DMS 273 treated with DMSO at 0.1 percent for 48 hours (cell line): ENCODE measurements around the gene NRCAM.
"Not testable (repeated sequence)": the region's sequence is repeated elsewhere in the genome, so short reads cannot be mapped to it uniquely, and the experiment has no call there.

Experiments used
- DNase-seq: peaks from one replicate; lab custom pipeline; 2025; lab: John Stamatoyannopoulos, UW

Gene NRCAM

DNA sequence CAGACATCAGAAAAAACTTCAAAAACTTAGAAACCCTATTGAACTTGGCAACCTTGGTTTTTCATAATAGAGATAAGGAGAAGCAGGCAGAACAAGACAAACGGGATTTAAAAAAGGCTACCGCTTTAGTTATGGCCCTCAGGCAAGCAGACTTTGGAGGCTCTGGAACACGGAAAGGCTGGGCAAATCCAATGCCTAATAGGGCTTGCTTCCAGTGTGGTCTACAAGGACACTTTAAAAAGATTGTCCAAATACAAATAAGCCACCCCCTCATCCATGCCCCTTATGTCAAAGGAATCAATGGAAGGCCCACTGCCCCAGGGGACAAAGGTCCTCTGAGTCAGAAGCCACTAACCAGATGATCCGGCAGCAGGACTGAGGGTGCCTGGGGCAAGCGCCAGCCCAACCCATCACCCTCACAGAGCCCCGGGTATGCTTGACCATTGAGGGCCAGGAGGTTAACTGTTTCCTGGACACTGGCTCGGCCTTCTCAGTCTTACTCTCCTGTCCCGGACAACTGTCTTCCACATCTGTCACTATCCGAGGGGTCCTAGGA lies 115.3 kb downstream of the NRCAM start:
- no peak for DNase-seq

DNA sequence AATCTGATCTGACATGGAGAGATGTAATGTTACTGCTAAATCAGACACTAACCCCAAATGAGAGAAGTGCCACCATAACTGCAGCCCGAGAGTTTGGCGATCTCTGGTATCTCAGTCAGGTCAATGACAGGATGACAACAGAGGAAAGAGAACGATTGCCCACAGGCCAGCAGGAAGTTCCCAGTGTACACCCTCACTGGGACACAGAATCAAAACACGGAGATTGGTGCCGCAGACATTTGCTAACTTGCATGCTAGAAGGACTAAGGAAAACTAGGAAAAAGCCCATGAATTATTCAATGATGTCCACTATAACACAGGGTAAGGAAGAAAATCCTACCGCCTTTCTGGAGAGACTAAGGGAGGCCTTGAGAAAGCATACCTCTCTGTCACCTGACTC lies 115.8 kb downstream of the NRCAM start:
- DNase-seq, result not testable (repeated sequence)

DNA sequence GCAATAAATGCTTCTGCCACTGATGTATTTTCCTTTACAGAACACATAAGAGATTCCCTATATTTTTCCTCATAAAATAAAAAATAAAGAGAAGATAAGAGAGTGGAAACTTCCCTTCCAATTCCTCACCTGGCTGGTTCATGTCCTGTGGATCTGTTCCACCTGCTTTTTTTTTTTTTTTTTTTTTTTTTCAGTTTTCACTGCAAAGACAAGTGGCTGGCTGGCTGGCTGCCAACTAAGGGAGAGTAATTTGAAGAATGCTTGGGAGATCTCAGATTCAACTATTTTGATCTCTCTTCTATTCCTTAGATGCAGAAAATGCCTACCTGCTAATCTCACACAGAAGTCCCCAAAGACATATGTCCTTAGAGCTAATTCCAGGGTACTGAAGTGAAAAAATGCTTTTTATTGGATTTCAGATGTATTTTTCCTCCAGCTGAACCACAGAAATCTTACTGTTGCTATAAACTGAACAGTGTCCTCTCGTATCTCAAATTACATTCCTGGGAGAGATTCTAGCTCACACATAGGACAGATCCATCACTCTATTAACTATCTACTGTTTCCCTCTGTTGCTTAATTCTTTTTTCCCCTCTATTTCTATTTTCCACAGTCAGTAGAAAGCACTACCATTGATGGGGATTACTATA lies 120.8 kb downstream of the NRCAM start:
- DNase-seq, result no peak

DNA sequence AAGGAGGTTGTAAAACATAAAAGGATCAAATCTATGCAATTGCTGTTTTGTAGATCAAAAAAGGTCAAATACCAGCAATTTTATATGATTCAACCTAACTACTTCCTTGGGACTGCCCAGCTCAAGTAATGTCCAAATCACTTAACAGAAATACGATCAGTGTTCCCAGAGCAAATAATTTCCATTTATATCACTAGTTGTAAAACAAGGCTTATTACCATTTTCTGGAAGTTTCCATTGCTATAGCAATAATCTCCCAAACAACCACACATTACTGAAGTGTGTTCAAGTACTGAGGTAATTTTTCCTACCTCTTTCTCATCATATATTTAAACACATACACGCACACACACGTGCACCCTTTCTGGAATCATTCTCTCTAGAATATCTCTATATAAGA lies 123.3 kb downstream of the NRCAM start:
- no peak for DNase-seq

DNA sequence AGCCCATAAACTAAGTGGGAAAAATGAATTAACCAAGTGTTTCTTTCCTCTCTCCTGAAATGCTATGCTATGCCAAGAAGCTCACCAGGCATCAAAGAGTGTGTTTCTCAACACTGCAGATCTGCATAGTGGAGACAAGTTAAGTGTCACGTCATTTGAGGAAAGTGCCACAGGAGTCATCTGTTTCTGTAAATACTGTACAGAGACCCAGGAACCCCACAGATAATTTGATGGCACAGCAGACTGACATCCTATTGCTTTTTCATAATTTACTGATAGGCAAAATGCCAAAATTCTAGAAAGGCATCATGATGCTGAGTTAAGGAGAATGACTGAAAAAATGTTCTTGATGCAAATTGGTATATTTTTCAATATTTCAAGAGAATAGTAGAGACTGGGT lies 124.3 kb downstream of the NRCAM start:
- no peak for DNase-seq

DNA sequence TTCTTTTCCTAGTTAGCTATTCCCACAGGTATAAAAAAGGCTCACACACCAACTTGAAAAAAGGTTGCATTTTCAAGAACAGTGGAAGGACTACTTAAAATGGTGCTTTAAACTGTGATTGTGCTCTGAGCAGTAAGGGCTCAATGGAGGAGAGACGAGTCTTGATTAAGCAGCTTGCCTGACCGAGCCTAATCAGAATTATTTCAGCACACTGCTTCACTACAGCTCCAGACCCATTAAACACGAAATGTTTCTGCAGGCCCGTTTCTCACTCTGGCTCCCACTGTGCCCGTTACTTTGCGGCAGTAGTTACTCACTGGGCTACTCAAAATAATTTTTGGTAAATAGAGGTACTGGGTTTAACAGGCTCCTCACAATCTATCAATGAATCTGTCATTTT lies 126.0 kb downstream of the NRCAM start:
- no peak for DNase-seq

DNA sequence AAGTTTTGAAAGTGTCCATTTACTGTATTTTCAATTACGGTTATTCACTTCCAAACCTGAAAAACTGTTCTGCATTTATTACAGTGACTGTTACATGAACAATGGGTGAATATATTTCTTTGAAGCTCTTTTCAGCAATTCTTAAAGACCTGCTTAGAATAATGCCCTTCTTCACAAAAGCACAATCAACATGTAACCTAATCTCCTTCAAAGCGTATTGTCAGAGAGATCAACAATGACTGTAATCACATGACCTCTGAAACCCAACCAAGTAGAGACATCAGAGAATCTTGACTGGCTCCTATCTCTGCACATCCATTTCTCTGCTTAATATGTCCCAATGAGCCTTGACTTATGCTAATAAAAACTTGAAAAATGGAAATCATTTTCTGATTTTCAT lies 126.7 kb downstream of the NRCAM start:
- no peak for DNase-seq

DNA sequence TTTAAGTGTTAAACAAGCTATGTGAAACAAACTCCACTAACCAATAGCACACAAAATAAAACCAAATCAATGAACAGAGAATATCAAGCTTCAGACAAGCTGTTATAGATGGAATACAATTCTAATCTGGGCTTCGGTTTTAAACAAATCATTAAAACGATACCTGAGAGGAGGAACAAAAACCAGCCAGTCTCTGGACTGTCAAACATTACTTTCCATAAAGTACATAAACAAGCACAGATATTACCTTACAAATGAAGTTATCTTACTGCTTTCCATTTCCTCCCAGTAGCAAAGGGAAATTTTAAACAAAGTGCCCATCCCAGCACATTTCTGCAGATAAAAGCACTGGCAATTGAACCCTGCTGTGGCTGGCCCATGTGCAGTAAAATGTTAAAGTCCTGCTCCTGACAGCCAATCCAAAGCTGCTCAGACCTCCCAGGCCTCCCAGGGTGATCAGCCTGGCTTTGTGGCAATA lies 128.0 kb downstream of the NRCAM start:
- DNase-seq, result no peak

DNA sequence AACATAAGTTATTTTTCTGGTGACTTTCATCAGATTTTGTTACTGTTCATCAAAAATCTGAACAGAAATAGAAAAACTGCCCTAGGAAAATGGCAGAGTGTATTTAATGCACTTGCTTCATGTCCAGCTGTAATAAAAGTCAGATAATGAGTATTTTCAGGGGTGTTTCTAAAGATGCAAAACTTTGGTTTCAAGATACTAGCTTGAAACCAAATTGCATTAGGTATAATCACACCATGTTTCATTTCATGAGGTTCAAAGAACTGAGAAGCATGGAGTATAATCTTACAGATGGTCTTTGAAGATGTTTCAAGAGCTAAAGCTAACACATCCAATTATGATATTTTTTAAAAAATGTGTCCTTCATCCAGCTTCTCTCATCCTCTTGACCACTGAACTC lies 128.9 kb downstream of the NRCAM start:
- no peak for DNase-seq

DNA sequence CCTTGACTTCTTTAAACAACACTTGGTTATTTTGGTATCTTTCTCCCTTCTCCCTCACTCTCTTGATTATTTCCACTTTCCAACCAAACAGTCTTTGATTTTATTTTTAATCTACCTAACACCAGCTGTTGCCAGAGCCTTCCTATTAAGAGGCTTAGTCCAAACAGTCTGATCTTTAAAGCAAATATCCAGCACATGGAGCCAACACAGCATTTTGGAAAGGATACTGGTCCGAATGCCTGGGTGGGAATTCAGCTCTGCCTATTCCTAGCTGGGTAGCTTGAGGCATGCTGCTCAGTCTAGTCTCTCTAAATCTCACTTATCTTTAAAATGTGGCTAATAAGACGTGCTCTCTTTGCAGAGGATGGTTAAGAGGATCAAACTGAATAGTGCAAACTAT lies 129.3 kb downstream of the NRCAM start:
- no peak for DNase-seq

DNA sequence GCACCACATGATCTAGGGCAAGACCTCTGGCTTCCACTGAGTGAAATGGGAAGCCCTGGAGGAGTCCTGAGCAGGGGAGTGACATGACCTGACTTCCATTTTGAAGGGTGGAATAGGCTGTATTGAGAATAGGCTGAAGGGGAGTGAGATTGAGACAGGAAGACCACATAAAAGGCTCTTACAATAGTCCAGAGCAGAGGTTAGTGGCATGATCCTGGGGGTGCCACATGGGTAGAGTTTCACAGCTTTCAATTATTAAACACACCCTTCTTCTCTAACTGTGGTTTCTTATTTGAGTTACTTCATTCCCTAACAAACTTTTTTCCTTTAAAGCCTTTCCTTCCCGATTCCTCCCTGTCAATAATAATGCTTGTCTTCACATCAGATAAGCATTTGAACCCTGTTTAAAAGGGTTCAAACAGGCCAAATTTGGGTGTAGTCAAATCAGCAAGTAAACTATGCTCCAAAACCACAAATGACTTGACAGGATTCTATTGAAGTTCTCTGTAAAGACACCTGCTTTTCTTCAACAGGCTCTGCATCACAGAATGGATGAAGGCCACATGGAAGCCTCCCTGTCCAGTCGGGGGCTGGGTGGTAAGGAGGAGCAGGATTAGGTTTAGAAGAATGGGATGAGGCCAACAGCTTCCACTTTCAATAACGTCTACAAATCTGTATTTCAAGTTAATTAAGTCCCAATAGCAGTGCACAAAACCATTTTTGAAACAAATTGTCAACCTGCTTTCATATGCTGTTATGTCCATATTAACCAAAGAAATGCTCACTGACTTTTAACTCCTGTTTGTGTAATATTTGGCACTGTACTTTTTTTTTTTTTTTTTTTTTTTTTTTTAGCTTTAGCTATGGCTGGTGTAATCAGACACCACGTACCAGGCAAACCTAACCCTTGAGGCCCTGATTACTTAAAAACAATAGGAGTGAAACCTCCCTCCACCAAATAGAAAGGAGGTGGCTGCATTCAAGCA lies 131.9 kb downstream of the NRCAM start:
- DNase-seq, result no peak

DNA sequence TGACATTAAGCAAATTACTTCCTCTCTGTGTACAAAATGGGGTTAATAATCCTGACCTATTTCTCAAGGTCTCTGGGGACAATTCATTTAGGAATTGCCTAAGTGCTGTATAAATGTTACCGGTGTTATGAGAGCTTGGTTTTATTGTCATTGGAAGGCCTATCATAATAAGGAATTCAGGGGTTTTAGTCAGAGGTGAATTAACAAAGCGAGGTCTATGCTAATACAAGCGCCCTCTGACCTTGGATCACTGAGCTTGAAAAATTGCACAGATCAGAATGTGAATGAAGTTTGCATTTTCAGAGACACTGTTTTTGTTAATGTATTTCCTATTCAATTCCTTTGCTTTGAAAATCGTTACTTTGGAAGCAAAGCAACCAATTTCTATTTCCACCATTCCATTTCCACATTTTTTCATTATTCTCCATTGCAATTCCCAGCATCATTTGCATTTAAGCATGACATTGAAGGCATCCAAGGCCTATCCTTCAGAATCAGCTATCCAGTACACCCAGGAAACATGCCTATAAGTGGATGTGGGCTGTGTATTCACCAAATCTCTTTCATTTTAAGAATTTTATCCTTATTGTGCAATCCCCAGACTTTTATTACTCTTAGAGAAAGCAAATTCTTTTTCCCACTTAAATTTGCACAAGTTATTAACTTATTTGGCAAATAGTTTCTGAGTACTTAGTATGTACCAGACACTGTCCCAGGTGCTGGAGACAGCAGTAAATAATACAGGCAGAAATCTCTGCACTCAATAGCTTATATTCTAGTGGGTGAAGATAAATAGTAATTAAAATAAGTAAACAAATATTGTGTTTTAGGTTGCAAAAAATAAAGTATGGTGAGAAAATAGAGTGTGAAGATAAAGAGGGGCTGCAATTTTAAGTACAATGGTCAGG lies 133.1 kb downstream of the NRCAM start:
- no peak for DNase-seq

DNA sequence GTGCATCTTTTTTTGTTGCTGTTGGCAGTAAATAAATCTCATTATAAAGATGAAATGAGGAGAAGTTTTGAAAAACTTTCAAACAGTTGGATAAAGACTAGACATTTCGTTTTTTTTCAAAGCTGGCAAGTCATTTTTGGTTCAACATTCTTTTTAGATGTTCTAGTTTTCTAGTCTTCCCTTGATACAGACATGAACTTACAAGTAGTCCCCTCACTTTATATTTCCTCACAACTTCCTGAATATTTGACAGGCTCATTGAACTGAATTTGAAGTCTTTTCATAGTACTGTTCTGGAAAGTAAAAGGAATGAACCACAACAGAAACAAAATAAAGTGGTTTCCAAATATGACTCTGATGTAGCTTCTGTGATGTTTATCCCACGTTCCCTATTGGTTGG lies 134.2 kb downstream of the NRCAM start:
- no peak for DNase-seq

DNA sequence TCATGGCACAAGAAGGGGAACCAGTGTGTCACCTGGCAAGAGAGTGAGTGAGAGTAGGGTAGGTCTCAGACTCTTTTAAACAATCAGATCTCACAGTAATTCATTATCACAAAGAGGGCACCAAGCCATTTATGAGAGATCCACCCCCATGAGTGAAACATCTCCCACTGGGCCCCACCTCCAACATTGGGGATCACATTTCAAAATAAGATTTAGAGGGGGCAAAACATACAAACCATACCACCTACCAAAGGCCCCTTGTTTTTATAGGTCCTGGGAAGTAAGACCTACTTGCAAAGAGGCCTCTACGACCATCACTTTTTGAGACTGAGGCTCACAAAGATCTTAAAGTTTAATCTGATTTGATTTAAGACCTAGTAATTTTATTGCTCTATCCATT lies 134.9 kb downstream of the NRCAM start:
- DNase-seq, result no peak

DNA sequence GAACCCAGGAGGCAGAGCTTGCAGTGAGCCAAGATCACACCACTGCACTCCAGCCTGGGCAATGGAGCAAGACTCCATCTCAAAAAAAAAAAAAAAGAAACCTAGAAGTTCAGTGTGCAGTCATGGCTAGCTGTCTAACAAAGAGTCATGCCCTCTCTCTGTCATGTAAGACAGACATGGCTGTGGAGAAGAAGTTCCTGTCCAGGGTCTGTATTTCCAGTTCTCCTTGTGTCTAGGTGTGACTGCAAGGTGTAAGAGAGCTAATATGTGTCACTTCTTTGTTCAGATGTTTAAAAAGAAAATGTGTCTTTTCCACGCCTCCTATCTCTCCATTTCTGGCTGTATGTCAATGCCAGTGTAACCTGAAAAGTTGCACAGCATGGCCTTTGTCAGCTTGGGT lies 139.5 kb downstream of the NRCAM start:
- DNase-seq, result no peak

DNA sequence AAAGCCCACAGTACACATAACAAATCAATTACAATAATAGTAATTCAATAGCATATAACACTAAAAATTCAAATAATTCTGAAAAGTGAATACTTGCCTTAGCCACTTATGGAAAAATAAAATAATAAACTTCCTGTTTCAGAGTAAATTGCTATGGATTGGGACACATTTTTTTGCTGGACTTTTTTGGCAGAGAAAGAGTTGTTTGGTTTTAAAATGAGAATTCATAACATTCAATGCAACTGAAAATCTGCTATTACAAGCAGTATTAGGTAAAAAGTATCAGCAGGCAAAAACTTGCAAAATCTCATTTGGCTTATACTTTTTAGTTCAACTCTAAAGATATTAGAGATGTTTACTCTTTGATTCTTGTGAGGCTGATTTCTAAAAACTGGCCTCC lies 141.7 kb downstream of the NRCAM start:
- no peak for DNase-seq

DNA sequence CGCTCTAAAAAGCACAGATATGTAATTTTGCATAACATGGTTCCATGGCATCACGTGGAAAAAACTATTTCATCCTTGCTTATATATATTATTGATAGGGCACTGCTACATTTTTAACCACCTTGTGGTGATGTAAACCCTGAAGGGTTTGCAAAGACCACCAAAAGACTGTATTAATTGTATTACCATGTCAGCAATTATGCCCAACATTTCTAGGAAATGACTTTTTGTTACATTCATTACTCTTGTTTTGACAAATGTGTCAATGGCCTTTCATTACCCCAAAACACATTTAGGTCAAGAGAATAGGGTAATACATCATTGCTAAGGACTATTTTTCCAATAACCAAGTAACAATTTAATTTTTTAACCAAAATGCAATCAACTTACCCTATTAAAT lies 142.2 kb downstream of the NRCAM start:
- DNase-seq, result no peak

DNA sequence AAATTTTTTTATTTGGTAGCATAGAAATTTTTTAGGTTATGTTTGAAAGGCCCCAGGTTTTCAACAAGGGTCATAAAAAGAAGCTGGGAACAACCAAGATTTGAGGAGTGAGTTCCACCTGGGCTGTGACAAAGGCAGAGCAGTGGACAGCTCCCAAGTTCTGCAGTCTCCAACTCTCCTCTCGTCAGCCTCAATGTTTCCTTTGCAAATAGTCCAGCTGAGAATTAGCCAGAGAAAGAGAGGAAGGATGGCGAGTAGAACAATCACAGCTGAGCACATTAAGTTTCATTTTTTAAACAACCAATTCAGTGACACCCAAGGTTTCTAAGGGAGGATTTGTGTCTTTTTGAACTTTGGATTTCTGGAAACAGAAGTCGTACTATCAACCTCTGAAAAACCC lies 143.2 kb downstream of the NRCAM start:
- no peak for DNase-seq

DNA sequence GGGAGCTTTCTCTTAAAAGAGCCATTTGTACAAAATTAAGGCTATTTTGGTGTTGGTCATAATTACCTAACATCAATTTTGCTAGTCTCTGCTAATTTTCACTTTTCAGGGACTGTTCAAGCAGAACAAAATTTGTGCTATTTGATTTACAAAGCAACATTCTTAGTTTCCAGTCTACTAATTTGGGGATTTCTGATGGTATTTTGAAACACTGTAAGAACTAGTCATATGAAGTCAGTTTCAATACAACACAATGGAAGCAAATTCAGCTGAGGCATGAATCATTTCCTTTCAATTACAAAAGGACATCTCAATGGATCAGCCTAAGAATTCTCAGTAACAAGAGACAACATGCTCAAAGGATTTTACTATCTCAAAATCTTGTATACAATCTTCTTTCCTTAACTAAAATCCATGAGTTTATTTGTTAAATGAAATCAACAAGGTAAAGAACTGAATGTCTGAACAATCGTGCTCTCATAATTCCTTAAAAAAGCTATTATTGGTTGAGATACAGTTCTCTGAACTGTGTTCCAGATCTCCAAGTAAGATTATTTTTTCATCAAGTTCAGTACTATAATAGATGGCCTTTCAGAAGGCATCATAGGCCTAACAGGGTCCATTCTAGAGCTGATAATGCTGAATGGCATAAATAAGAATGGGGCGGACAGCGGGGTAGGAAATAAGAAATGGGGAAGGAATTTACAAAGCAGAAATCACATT lies 144.6 kb downstream of the NRCAM start:
- DNase-seq, result no peak

DNA sequence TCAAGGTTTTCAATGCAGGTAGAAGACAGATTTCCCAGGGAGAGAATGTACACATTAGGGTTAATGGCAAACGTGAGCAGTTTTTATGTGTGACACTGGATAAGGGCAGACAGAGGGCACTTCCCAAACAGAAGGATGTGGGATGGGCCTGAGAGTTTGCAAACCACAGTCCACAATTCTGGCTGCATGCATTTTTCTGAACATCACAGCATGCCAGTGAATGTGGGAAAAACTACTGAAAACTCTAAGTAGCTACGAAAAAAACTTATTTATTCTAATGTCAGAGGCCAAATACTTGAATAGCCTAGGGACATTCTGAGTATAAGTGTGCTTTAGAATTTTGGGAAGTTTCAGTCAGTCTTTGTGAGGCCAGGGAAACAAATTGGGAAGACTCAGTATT lies 145.9 kb downstream of the NRCAM start:
- no peak for DNase-seq

DNA sequence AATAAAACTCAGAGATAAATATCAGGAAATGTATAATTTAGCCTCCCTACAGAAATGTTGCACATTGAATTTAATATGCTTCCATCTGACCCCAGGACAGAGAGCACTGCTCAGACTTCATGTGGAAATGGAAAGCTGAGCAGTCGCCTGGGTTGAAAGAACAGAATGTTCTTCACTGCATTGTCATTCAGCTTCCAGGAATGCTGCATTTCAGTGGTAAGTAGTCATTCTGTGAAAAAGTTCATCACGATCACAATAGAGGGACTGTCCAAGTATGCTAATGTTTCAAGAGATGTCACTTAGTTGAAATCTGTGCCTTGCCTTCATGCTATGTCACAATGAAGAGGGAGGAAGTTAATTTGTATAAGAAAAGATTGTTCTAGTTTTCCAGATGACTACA lies 147.3 kb downstream of the NRCAM start:
- no peak for DNase-seq
